Activated naive CD4-positive, alpha-beta T cell treated with anti-CD3 and anti-CD28 coated beads, Interleukin-2, amount 50 U/mL, for 24 hours (primary cell): ENCODE results near the gene SERPINB12.

Experiments used
- H3K27ac Mint-ChIP-seq: one replicate; pipeline ENCODE4 v1.8.0; 2021; ENCODE audit warnings: mild to moderate bottlenecking, mixed read lengths
- H3K27me3 Mint-ChIP-seq: one replicate; pipeline ENCODE4 v1.8.0; 2021; ENCODE audit warnings: mixed read lengths
- H3K36me3 Mint-ChIP-seq: one replicate; pipeline ENCODE4 v1.8.0; 2021; ENCODE audit warnings: mixed read lengths
- H3K4me1 Mint-ChIP-seq: one replicate; pipeline ENCODE4 v1.8.0; 2021; ENCODE audit warnings: mixed read lengths
- H3K4me3 Mint-ChIP-seq: one replicate; pipeline ENCODE4 v1.8.0; 2021; ENCODE audit warnings: mild to moderate bottlenecking, mixed read lengths
- H3K9me3 Mint-ChIP-seq: one replicate; pipeline ENCODE4 v1.8.0; 2021; ENCODE audit warnings: mixed read lengths

SERPINB12 gene

DNA sequence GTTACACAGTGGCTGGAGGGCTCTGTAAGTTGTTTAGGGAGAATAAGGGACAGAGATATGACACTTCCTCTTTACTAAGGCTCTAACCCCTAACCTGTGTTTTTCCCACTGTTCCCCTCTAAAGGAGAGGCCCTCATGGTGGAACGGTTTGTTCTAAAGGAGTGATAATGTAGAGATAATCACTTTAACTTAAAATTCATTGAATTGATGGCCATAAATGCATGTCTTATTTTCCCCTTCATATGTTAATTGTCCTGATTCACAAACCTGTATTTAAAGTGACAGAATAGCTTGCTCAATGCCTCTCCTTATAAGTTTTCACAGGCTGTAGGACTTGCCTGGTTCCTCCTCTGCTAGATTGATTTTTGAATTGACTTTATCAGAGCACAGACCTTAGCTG, at the start of gene SERPINB12:
SERPINB12 (plus strand) TSS at position 301 of the 400 bp plus-strand sequence. CDS start 13,791 bp downstream, outside the sequence.
- H3K9me3 Mint-ChIP-seq, result no peaks in the 10 kb centered on the region

DNA sequence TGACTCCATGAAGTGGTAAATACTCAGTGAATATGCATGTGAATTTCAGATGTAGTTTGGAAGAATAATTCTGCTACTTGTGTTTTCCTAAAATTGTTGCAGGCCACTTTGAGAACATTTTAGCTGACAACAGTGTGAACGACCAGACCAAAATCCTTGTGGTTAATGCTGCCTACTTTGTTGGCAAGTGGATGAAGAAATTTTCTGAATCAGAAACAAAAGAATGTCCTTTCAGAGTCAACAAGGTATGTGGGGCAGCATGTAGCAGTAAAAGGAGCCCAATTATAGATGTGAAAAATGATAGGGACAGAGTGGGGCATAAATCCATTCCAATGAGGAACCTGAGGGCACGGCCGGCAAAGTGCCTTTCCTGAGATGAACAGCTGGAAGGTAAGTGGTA, 49.3 kb upstream of the SERPINB12 start:
- Mint-ChIP-seq H3K27me3 (peaks cover 1% of the 10 kb centered on the region), H3K36me3 (no peaks in the 10 kb centered on the region), H3K4me1 (no peaks in the 10 kb centered on the region), H3K4me3 (no peak overlapping the region), H3K27ac (no peak overlapping the region), H3K9me3 (no peaks in the 10 kb centered on the region)

More for the DNA sequence above, at the start of gene SERPINB12:
- no peaks in the 10 kb centered on the region for H3K36me3 Mint-ChIP-seq
- H3K27me3 Mint-ChIP-seq, result peaks cover 21% of the 10 kb centered on the region
- no peaks in the 10 kb centered on the region for H3K4me1 Mint-ChIP-seq
- no peak within 1 kb of the TSS for H3K27ac Mint-ChIP-seq
- H3K4me3 Mint-ChIP-seq, result no peak within 1 kb of the TSS

GRCh38 chr18:63495675-63496074, 46.5 kb upstream of the SERPINB12 start:
- Mint-ChIP-seq H3K36me3 (no peaks in the 10 kb centered on the region), H3K4me1 (no peaks in the 10 kb centered on the region), H3K27me3 (peaks cover 1% of the 10 kb centered on the region), H3K9me3 (no peaks in the 10 kb centered on the region), H3K4me3 (no peak overlapping the region), H3K27ac (no peak overlapping the region)

- no peaks in the 10 kb centered on the region for H3K36me3 Mint-ChIP-seq
- H3K27ac Mint-ChIP-seq, result no peak overlapping the region
- H3K4me3 Mint-ChIP-seq, result no peak overlapping the region
- peaks cover 27% of the 10 kb centered on the region for H3K27me3 Mint-ChIP-seq
- H3K4me1 Mint-ChIP-seq, result no peaks in the 10 kb centered on the region
- H3K9me3 Mint-ChIP-seq, result no peaks in the 10 kb centered on the region
Observed at GRCh38 chr18:63505566-63506335, 36.4 kb upstream of the SERPINB12 start.

DNA sequence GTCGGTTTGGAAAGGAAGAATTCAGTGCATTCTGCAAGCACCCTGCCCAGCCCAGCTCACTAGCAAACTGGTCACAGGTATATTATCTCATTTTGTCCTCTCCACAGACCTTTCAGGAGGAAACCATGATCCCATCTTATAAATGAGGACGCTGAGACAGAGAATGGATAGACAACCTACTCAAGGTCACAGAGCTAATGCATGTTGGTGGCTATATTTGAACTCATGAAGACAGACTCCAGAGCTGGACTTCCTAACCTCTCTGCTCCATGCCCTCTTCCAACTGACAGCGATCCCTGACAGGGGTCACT, 35.9 kb upstream of the SERPINB12 start:
- H3K36me3 Mint-ChIP-seq, result no peaks in the 10 kb centered on the region
- H3K27ac Mint-ChIP-seq, result no peak overlapping the region
- peaks cover 28% of the 10 kb centered on the region for H3K27me3 Mint-ChIP-seq
- H3K4me3 Mint-ChIP-seq, result no peak overlapping the region
- no peaks in the 10 kb centered on the region for H3K4me1 Mint-ChIP-seq
- no peaks in the 10 kb centered on the region for H3K9me3 Mint-ChIP-seq

- H3K4me3 Mint-ChIP-seq, result no peak overlapping the region
- no peaks in the 10 kb centered on the region for H3K9me3 Mint-ChIP-seq
- peaks cover 28% of the 10 kb centered on the region for H3K27me3 Mint-ChIP-seq
- no peaks in the 10 kb centered on the region for H3K4me1 Mint-ChIP-seq
- H3K27ac Mint-ChIP-seq, result no peak overlapping the region
- H3K36me3 Mint-ChIP-seq, result no peaks in the 10 kb centered on the region
Observed at GRCh38 chr18:63508596-63508995, 33.6 kb upstream of the SERPINB12 start.

- H3K27me3 Mint-ChIP-seq, result peaks cover 21% of the 10 kb centered on the region
- H3K9me3 Mint-ChIP-seq, result no peaks in the 10 kb centered on the region
- no peaks in the 10 kb centered on the region for H3K4me1 Mint-ChIP-seq
Observed at GRCh38 chr18:63511285-63511684, 30.9 kb upstream of the SERPINB12 start.

DNA sequence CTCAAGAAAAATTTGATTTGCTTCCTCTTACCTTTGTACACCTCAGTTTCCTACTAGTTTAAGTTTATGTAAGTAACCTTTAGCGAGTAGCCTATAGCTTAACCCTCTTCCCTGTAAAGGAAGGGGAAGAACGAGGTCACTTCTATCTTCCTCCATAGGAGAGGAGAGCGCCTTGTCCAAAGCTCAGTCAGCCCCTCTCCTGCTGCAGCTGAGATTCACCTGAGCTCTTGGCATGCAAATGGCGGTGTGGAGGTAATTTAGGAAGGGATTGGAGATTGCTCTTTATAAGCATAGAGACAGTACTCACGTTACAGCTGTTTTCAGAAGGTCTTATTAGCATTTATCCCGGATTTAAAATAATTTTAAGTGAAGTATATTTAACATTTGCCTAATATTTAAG, 27.8 kb upstream of the SERPINB12 start:
- no peaks in the 10 kb centered on the region for H3K36me3 Mint-ChIP-seq
- no peaks in the 10 kb centered on the region for H3K4me1 Mint-ChIP-seq
- no peak overlapping the region for H3K27ac Mint-ChIP-seq

More at GRCh38 chr18:63511285-63511684, 30.9 kb upstream of the SERPINB12 start:
- no peak overlapping the region for H3K27ac Mint-ChIP-seq
- no peaks in the 10 kb centered on the region for H3K36me3 Mint-ChIP-seq
- no peak overlapping the region for H3K4me3 Mint-ChIP-seq

GRCh38 chr18:63514888-63515678, 27.1 kb upstream of the SERPINB12 start:
- no peak overlapping the region for H3K27ac Mint-ChIP-seq
- H3K4me3 Mint-ChIP-seq, result no peak overlapping the region
- peaks cover 10% of the 10 kb centered on the region for H3K27me3 Mint-ChIP-seq
- H3K4me1 Mint-ChIP-seq, result no peaks in the 10 kb centered on the region
- no peaks in the 10 kb centered on the region for H3K36me3 Mint-ChIP-seq
- H3K9me3 Mint-ChIP-seq, result no peaks in the 10 kb centered on the region

More for the DNA sequence above, 27.8 kb upstream of the SERPINB12 start:
- H3K9me3 Mint-ChIP-seq, result no peaks in the 10 kb centered on the region
- H3K4me3 Mint-ChIP-seq, result no peak overlapping the region
- H3K27me3 Mint-ChIP-seq, result peaks cover 12% of the 10 kb centered on the region

- no peaks in the 10 kb centered on the region for H3K9me3 Mint-ChIP-seq
- H3K27me3 Mint-ChIP-seq, result peaks cover 7% of the 10 kb centered on the region
- no peak overlapping the region for H3K4me3 Mint-ChIP-seq
- H3K4me1 Mint-ChIP-seq, result no peaks in the 10 kb centered on the region
- H3K36me3 Mint-ChIP-seq, result no peaks in the 10 kb centered on the region
- no peak overlapping the region for H3K27ac Mint-ChIP-seq
Observed at GRCh38 chr18:63515801-63516200, 26.4 kb upstream of the SERPINB12 start.

GRCh38 chr18:63518178-63519012, 23.8 kb upstream of the SERPINB12 start:
- H3K27me3 Mint-ChIP-seq, result peaks cover 5% of the 10 kb centered on the region
- no peaks in the 10 kb centered on the region for H3K4me1 Mint-ChIP-seq
- H3K4me3 Mint-ChIP-seq, result no peak overlapping the region
- H3K36me3 Mint-ChIP-seq, result no peaks in the 10 kb centered on the region
- no peak overlapping the region for H3K27ac Mint-ChIP-seq
- no peaks in the 10 kb centered on the region for H3K9me3 Mint-ChIP-seq

DNA sequence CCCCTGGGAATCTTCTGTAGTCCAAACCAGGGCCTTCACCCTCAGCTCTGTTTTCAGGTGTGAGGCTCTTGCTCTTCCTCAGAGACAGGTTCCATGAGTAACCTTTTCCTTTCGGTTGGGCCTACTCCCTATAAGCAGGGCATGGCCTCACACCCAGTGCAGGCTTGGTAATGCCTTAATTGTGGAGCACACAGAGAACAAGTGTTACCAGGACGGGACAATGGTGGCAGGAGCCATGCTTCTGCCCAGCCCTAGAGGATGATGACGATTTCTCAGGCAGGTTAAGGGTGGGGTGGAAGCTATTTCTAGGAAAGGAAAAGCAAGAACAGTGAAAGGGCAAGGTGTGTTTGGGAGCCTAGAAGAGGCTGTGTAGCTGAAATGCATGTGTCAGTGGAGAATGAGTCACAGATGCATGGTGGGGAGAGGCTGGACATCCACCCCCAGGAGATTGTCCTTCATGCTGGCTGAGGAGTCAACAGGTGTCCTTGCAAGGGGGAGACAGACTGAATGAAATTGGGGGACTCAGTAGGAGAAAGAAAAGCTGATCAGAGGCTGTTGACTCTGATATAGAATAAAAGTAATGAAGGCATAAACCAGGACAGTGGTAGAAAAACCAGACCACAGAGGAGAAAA, 22.0 kb upstream of the SERPINB12 start:
- Mint-ChIP-seq H3K27me3 (peaks cover 1% of the 10 kb centered on the region), H3K4me3 (no peak overlapping the region), H3K27ac (no peak overlapping the region), H3K9me3 (no peaks in the 10 kb centered on the region), H3K36me3 (no peaks in the 10 kb centered on the region), H3K4me1 (no peaks in the 10 kb centered on the region)

- Mint-ChIP-seq H3K36me3 (no peaks in the 10 kb centered on the region), H3K4me1 (no peaks in the 10 kb centered on the region), H3K4me3 (no peak overlapping the region), H3K9me3 (no peaks in the 10 kb centered on the region), H3K27ac (no peak overlapping the region), H3K27me3 (peaks cover 2% of the 10 kb centered on the region)
Observed at GRCh38 chr18:63523660-63524059, 18.5 kb upstream of the SERPINB12 start.

DNA sequence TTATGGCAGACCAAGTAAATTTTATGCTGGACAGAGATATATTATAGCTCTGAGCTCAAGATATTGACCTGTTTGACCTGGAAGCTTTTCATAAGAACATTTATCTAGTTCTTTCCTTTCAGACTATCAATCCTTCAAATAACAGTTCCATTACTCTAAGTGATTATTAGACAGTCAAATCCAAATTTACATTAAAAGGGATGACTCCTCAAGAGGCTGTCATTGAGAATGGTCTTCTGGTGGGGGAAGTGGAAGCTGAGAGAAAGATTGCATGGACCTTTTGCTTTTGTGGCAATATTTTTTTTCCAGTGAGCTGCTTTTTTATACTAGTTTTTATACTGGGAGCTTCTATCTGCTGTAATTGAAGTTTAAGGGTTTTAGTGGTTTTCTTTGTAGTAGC, 14.9 kb upstream of the SERPINB12 start:
- no peak overlapping the region for H3K27ac Mint-ChIP-seq
- H3K4me1 Mint-ChIP-seq, result no peaks in the 10 kb centered on the region
- H3K36me3 Mint-ChIP-seq, result no peaks in the 10 kb centered on the region
- no peaks in the 10 kb centered on the region for H3K9me3 Mint-ChIP-seq
- peaks cover 2% of the 10 kb centered on the region for H3K27me3 Mint-ChIP-seq
- no peak overlapping the region for H3K4me3 Mint-ChIP-seq

DNA sequence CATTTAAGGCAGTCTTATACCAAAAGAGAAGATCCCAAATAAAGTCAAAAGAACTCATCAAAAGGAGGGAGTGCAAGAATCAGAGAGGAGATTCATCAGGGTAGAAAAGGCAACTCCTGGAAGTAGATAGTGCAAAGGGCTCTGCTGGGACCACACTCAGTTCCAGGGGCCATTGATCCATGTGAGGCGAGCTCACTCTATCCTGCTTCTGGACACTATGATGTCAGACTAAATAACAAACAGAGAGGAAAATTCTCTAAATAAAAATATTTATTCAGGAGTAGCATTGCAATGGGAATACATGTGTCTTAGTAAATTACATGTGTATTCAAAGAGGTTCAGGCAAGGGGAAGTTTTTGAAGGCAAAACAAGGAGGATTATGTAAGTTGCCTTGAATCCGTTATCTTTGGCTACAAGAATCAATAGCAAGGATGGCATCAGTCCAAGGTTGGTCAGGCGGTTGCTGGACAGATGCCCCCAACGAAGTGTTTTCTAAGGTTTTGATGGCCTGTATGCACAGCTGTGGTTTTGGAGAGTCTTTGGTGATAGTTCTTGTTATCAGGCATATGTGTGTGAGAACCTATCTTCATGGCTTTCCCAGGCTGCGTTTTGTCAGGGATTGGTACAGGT, 13.2 kb upstream of the SERPINB12 start:
- peaks cover 5% of the 10 kb centered on the region for H3K27me3 Mint-ChIP-seq
- no peak overlapping the region for H3K4me3 Mint-ChIP-seq
- H3K4me1 Mint-ChIP-seq, result no peaks in the 10 kb centered on the region
- no peaks in the 10 kb centered on the region for H3K36me3 Mint-ChIP-seq
- H3K27ac Mint-ChIP-seq, result no peak overlapping the region
- no peaks in the 10 kb centered on the region for H3K9me3 Mint-ChIP-seq
